Spleen (tissue), 11 donors: ENCODE results near the gene SAFB. TPM values are rescaled to one million over a fixed set of nuclear protein-coding genes. Genes with fewer than 3 reads are reported as not detected.

Source experiments
- DNase-seq: peaks from one replicate; pipeline ENCODE4 v3.0.0-alpha.2; 2020
- H3K27ac ChIP-seq, 8 donors: fragments of 200-600 bp; sonication (generic) in 7 of 8; 1 replicate in 4 of 8; 2 replicates in 4 of 8; pipeline versions ENCODE4 v1.5.0 to v1.8.0; 2016 to 2021; ENCODE audit warnings: inconsistent platforms in 4 of 8, mild to moderate bottlenecking in 4 of 8, moderate library complexity in 1 of 8
- H3K27me3 ChIP-seq, 7 donors: fragments of 200-600 bp; sonication (generic) in 6 of 7; replicated peaks in 1 of 7; 1 replicate in 4 of 7; 2 replicates in 3 of 7; pipeline versions ENCODE4 v1.5.0 to v1.8.0; 2016 to 2021; ENCODE audit warnings: inconsistent platforms in 3 of 7, mild to moderate bottlenecking in 1 of 7
- H3K36me3 ChIP-seq, 6 donors: fragments of 200-600 bp; sonication (generic) in 5 of 6; 1 replicate in 4 of 6; 2 replicates in 2 of 6; pipeline versions ENCODE4 v1.5.0 to v1.8.0; 2016 to 2021; ENCODE audit warnings: inconsistent platforms in 2 of 6
- H3K4me1 ChIP-seq, 6 donors: fragments of 200-600 bp; sonication (generic) in 5 of 6; 1 replicate in 3 of 6; 2 replicates in 3 of 6; pipeline versions ENCODE4 v1.5.0 to v1.8.0; 2016 to 2021; ENCODE audit warnings: inconsistent platforms in 3 of 6
- H3K4me3 ChIP-seq, 8 donors: fragments of 200-600 bp; sonication (generic) in 7 of 8; 1 replicate in 4 of 8; 2 replicates in 4 of 8; pipeline versions ENCODE4 v1.5.0 to v1.8.0; 2016 to 2021; ENCODE audit warnings: inconsistent platforms in 4 of 8, mild to moderate bottlenecking in 4 of 8, moderate library complexity in 2 of 8
- H3K9me3 ChIP-seq, 8 donors: fragments of 200-600 bp; sonication (generic) in 7 of 8; 1 replicate in 4 of 8; 2 replicates in 4 of 8; pipeline versions ENCODE4 v1.5.0 to v1.8.0; 2016 to 2021; ENCODE audit warnings: inconsistent platforms in 4 of 8
- CTCF ChIP-seq, 11 experiments: fragments of 200-600 bp in 7 of 11; fragments of 450-650 bp in 4 of 11; sonication (generic) in 4 of 11; IDR thresholded peaks in 8 of 11; conservative IDR thresholded peaks in 3 of 11; 1 replicate in 7 of 11; 2 replicates in 4 of 11; pipeline versions ENCODE4 v1.4.0 to v1.8.0; 2016 to 2021; ENCODE audit warnings: antibody characterized with exemption in 11 of 11, inconsistent platforms in 4 of 11, mild to moderate bottlenecking in 1 of 11
- POLR2A ChIP-seq, 3 donors: fragments of 450-650 bp; IDR thresholded peaks; one replicate each; pipeline ENCODE4 v1.5.1; 2017; ENCODE audit warnings: antibody characterized with exemption in 3 of 3, mild to moderate bottlenecking in 1 of 3
- POLR2AphosphoS5 ChIP-seq, 3 donors: sonication (generic); formaldehyde crosslinking; IDR thresholded peaks; one replicate each; pipeline ENCODE4 v1.5.1; 2017; ENCODE audit warnings: antibody characterized with exemption in 3 of 3
- WGBS, 5 donors: extraction: QIAGEN DNeasy Blood & Tissue Kit in 3 of 5; methylation state at CpG; one replicate each; pipeline versions ENCODE4 v1.1.5 to v1.1.7; 2013 to 2018; 5-methylcytosine and 5-hydroxymethylcytosine counted together
- intact Hi-C: fragments of 100-400 bp; cut with DNase I; formaldehyde crosslinking; loops from one replicate; pipeline ENCODE4 v1.15.0; 2023; ENCODE audit warnings: low total_unique reads
- polyA plus RNA-seq, 3 donors: library from polyadenylated mRNA; stranded (reverse); fragments of 200-250 nt; gene quantifications; one replicate each; pipeline ENCODE4 v1.2.1, GENCODE V29; 2013
- total RNA-seq, 7 donors: library from RNA; depleted of rRNA in 3 of 7; stranded (reverse); fragments of >200 nt in 3 of 7; fragmentation: NEBNext Ultra II Directional in 4 of 7; extraction: Animal tissue kit (Norgen Biotek cat#: 25700) in 4 of 7; gene quantifications; one replicate each; pipeline versions ENCODE4 v1.1.0 to v1.2.1, GENCODE V29; 2016 to 2021
- donor health status: healthy with polysubstance abuse.
- donor health status: DM: no; HTN: no; CAD: no; lungs with moderate emphysema.
- donor health status: DM: no; HTN: no; CAD: no.
- donor health status: Bipolar disorder and iron deficiency.
- donor health status: healthy.
- donor health status: DM: no; HTN: no; CAD: no.
- donor health status: DM: yes; HTN: yes; CAD: no.

Gene SAFB
- total and polyA plus RNA-seq, 10 donors: 41.7 to 161 (median 99.2) TPM

GRCh38 chr19:5703819-5704818 lies 81.2 kb downstream of the SAFB start:
- WGBS, 5 donors: 94 to 96% (median 95%) methylated on average over 32 to 40 of the region's 40 CpGs
- DNase-seq: no peak

GRCh38 chr19:5705552-5705951 lies 82.7 kb downstream of the SAFB start:
- no peak for DNase-seq
- 88 to 95% (median 90%) methylated on average over 16 of the region's 16 CpGs for WGBS, 5 donors

More at GRCh38 chr19:5703819-5704818, 81.2 kb downstream of the SAFB start:
- H3K4me3 ChIP-seq: no peak overlapping the region
- intact Hi-C loops: no loop called here
- H3K9me3 ChIP-seq: no peaks in the 10 kb centered on the region
- H3K27me3 ChIP-seq: no peaks in the 10 kb centered on the region
- H3K36me3 ChIP-seq: peaks cover 3 to 96% (median 82%) of the 10 kb centered on the region in 6 donors
- no peaks in the 10 kb centered on the region for H3K4me1 ChIP-seq
- TF ChIP-seq POLR2AphosphoS5 (IDR thresholded peaks at IDR 0.05) (peak in 2 of 3 donors; percentile 9 to 28), POLR2A (IDR thresholded peaks at IDR 0.05) (no peak), CTCF (IDR thresholded peaks at IDR 0.05 in 8 of 11, conservative IDR thresholded peaks at IDR 0.05 in 3 of 11) (no peak)
- no peak overlapping the region for H3K27ac ChIP-seq

GRCh38 chr19:5706876-5707573 lies 84.1 kb downstream of the SAFB start:
- Histone ChIP-seq H3K9me3 (no peaks in the 10 kb centered on the region), H3K27me3 (no peaks in the 10 kb centered on the region), H3K4me3 (no peak overlapping the region), H3K36me3 (peaks cover 6 to 96% (median 88%) of the 10 kb centered on the region in 6 donors), H3K4me1 (no peaks in the 10 kb centered on the region), H3K27ac (no peak overlapping the region)
- TF ChIP-seq POLR2A (IDR thresholded peaks at IDR 0.05) (no peak), POLR2AphosphoS5 (IDR thresholded peaks at IDR 0.05) (peak in 2 of 3 donors; percentile 1 to 47)
- DNase-seq: no peak
- intact Hi-C loops: no loop called here
- 93 to 96% (median 95%) methylated on average over 24 to 35 of the region's 35 CpGs for WGBS, 5 donors

More at GRCh38 chr19:5705552-5705951, 82.7 kb downstream of the SAFB start:
- TF ChIP-seq POLR2A (IDR thresholded peaks at IDR 0.05) (no peak), POLR2AphosphoS5 (IDR thresholded peaks at IDR 0.05) (peak in 2 of 3 donors; percentile 22 to 53)
- Histone ChIP-seq H3K4me3 (no peak overlapping the region), H3K27me3 (no peaks in the 10 kb centered on the region), H3K36me3 (peaks cover 3 to 96% (median 82%) of the 10 kb centered on the region in 6 donors), H3K4me1 (no peaks in the 10 kb centered on the region), H3K27ac (no peak overlapping the region), H3K9me3 (no peaks in the 10 kb centered on the region)
- intact Hi-C loops: no loop called here

GRCh38 chr19:5707576-5708575 lies 85.0 kb downstream of the SAFB start:
- intact Hi-C loops: no loop called here
- H3K27me3 ChIP-seq: no peaks in the 10 kb centered on the region
- peaks cover 6 to 100% (median 96%) of the 10 kb centered on the region in 6 donors for H3K36me3 ChIP-seq
- DNase-seq: no peak
- no peaks in the 10 kb centered on the region for H3K4me1 ChIP-seq
- H3K27ac ChIP-seq: no peak overlapping the region
- 90 to 96% (median 96%) methylated on average over 29 to 37 of the region's 37 CpGs for WGBS, 5 donors
- TF ChIP-seq CTCF (IDR thresholded peaks at IDR 0.05 in 8 of 11, conservative IDR thresholded peaks at IDR 0.05 in 3 of 11) (no peak), POLR2AphosphoS5 (IDR thresholded peaks at IDR 0.05) (peak in 2 of 3 donors; percentile 1 to 32)
- H3K9me3 ChIP-seq: no peaks in the 10 kb centered on the region
- no peak overlapping the region for H3K4me3 ChIP-seq
